NCI-H345 (cell line): Measurements from ENCODE around the gene SHB.

Source experiments
- DNase-seq: peaks from one replicate; lab custom pipeline; 2025; lab: John Stamatoyannopoulos, UW

The SHB gene, protein sequence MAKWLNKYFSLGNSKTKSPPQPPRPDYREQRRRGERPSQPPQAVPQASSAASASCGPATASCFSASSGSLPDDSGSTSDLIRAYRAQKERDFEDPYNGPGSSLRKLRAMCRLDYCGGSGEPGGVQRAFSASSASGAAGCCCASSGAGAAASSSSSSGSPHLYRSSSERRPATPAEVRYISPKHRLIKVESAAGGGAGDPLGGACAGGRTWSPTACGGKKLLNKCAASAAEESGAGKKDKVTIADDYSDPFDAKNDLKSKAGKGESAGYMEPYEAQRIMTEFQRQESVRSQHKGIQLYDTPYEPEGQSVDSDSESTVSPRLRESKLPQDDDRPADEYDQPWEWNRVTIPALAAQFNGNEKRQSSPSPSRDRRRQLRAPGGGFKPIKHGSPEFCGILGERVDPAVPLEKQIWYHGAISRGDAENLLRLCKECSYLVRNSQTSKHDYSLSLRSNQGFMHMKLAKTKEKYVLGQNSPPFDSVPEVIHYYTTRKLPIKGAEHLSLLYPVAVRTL

GRCh38 chr9:38068701-38069628 is at the start of gene SHB:
Gene SHB (minus strand): TSS chr9:38069227. CDS start chr9:38068645, 582 bp downstream.
- DNase-seq: peak; percentile 83

- DNase-seq: peak; percentile 27
Observed at GRCh38 chr9:38117651-38118050, 48.6 kb upstream of the SHB start.

DNA sequence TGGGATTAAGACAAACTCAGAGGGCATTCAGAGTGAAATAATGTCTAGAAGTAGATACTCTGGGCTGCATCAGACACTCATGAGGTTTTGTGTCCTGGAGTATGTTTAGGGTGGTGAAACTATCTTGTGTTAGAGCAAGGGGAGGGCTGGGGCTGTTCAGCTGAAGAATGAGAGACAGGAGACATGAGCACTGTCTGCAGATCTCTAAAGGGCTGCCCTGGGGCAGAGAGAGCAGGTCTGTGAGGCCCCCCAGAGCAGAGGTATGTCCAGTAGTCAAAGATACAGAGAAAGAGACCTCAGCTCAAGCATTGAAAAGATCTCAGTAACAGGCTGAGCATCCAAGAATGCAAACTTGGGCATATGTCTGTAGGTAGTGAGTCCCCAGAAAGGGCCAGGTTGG is 45.9 kb upstream of the SHB start:
- no peak for DNase-seq

DNA sequence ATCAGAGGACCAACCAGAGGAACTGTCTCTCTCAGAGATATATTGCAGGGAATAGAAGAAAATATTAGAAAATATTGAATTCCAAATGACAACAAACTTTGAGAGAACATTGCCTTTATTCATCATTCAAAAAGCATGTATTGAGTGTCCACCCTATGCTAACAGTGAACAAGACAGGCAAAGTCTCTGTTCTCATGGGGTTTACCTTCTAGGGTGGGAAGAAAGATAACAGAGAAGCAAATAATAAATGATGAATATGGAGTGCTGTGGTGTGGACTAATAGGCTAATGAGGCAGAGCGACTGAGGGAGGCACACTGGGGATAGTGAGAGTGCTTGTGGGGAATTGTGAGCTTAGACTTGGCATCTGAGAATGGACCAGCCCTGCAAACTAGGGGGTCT is 43.4 kb upstream of the SHB start:
- no peak for DNase-seq

DNA sequence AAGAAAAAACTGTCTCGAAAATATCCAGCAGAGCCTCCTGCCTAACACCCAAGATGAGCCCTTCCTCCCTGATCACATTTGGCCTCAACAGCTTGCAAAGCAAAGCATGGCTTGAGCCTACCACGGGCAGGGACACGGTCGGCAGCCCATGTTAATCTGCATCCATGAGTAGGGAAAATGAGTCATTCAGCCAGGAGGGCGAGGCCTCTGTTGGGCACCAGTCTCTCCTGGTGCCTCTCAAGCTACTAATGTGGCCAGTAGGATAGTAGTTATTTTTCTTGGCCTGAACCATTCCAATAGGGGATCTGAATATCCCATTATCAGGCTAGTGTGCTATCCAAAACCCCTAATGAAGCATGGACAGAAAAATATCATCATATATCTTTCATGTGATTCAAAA is 43.0 kb upstream of the SHB start:
- DNase-seq: no peak

DNA sequence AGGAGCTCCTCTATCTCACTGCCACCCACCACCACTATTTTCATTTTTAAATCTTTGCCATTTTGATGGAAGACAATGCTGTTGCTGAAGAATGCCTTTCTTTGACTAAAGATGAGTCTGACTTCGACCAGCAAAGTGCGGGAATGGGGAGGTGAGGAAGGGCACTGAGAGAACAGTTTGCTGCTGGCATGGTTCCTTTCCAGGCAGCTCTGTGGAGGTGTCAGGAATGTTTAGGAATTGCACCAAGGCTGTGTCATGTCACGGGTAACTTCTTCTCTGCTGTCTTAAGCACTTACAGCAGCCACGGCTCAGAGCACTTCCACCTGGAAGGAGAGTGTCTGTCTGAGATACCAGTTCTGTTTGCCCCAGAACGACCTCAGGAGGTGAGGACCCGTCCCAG is 41.4 kb upstream of the SHB start:
- no peak for DNase-seq

- no peak for DNase-seq
Observed at GRCh38 chr9:38109601-38110000, 40.6 kb upstream of the SHB start.

GRCh38 chr9:38108326-38108725 is 39.3 kb upstream of the SHB start:
- DNase-seq: no peak

- no peak for DNase-seq
Observed at GRCh38 chr9:38107811-38108304, 38.8 kb upstream of the SHB start.

DNA sequence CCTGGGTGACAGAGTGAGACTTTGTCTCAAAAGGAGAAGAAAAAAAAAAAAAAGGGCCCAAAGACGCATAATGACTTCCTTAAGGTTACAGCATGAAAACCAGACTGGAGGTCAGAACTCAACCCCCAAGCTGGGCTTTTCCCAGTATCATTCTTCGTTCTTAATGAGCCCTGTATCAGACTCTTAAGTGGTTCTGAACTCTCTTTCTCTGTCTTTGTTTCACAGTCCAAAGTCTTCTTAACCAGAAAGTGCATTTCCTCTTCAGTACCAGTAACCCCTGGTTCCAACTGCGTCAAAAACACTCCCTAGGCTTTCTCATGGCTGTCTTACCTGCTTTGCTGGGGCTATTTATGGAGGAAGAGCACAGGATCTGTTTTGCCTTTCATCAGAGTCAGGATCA is 38.4 kb upstream of the SHB start:
- no peak for DNase-seq

DNA sequence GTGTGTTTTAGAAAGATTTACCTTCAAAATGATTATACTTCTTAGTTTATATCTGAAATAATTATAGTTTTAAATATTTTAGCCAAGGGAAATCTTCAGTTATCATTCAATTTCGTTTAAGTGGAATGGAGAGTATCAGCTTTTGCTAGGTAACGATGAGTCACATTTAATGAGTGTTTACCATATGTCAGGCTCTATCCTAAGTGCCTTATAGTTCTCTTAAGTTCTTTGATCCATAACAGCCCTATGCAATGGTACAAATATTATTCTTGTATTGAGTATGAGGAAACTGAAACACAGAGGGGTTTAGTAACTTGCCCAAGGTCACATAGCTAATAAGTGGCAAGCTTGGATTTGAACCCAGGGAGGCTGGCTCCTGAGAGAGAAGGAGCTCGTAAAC is 37.5 kb upstream of the SHB start:
- peak; percentile 22 for DNase-seq

- no peak for DNase-seq
Observed at GRCh38 chr9:38103340-38103739, 34.3 kb upstream of the SHB start.

- DNase-seq: no peak
Observed at GRCh38 chr9:38101423-38101822, 32.4 kb upstream of the SHB start.

DNA sequence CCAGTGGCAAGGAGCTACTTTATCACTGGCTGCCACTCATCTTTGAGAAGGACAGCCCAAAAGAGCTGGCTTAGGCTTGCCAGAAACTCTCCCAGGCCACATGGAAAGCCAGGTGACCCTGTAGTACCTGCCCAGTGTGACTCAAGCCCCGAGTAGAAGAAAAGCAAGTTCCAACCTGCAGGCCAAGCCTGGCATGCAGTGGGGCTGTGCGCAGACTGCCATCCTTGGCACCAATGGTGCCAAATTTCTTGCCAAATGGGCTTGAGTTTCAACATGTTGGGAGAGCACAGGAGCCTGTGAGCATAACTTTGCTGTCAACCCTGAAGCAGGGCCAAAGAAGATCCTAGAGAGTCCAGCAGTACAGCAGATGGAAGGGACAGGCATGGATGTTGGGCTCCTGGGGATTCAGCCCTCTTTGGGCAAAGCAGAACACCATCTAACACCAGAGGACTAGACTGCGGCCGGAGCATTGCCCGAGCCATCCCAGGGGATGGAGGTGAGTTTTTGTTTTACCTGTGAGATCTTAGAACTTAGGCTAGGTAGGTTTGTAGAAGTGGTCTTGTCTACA is 27.3 kb upstream of the SHB start:
- DNase-seq: no peak

DNA sequence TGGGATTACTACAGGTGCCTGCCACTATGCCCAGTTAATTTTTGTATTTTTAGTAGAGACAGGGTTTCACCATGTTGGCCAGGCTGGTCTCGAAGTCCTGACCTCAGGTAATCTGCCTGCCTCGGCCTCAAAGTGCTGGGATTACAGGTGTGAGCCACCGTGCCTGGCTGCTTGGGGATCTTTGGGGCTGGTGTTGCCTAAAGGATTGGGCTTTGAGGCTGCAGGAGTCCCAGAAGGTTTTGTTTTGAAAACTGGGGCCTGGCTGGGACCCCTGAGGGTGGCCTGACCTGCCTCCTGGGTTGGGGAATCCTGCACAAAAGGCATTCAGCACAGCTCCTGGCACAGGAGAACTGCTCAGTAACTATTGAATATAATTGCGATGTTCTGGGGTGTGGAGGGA is 25.1 kb upstream of the SHB start:
- no peak for DNase-seq

GRCh38 chr9:38092656-38093055 is 23.6 kb upstream of the SHB start:
- DNase-seq: no peak

GRCh38 chr9:38092200-38092524 is 23.1 kb upstream of the SHB start:
- no peak for DNase-seq

GRCh38 chr9:38091310-38092199 is 22.5 kb upstream of the SHB start:
- no peak for DNase-seq

- DNase-seq: no peak
Observed at GRCh38 chr9:38090170-38090569, 21.1 kb upstream of the SHB start.

- no peak for DNase-seq
Observed at GRCh38 chr9:38089387-38090165, 20.5 kb upstream of the SHB start.
